Embryonic facial prominence (tissue), 1 donor: ENCODE data around the gene SCAMP3.
A peak's percentile ranks its signal among the peaks of the same experiment; 100 is the strongest.
"Not testable (repeated sequence)": the region's sequence is repeated elsewhere in the genome, so short reads cannot be mapped to it uniquely, and the experiment has no call there.

Experiments used
- DNase-seq: peaks from one replicate; pipeline ENCODE4 v3.0.0-alpha.2; 2016; ENCODE audit errors: extremely low spot score

SCAMP3 gene

GRCh38 chr1:155254714-155255242 lies 7.4 kb downstream of the SCAMP3 start:
- no peak for DNase-seq

- no peak for DNase-seq
These were observed 7.9 kb downstream of the SCAMP3 start for GRCh38 chr1:155254228-155254713.

- no peak for DNase-seq
These were observed 8.4 kb downstream of the SCAMP3 start for GRCh38 chr1:155253797-155254196.

GRCh38 chr1:155253208-155253607 lies 9.0 kb downstream of the SCAMP3 start:
- no peak for DNase-seq

GRCh38 chr1:155251566-155251965 lies 10.6 kb downstream of the SCAMP3 start:
- DNase-seq, result no peak

GRCh38 chr1:155250633-155251449 lies 11.3 kb downstream of the SCAMP3 start:
- peak; percentile 82 for DNase-seq

GRCh38 chr1:155250246-155250632 lies 11.9 kb downstream of the SCAMP3 start:
- no peak for DNase-seq

GRCh38 chr1:155247667-155248553 lies 14.2 kb downstream of the SCAMP3 start:
- no peak for DNase-seq

GRCh38 chr1:155246796-155247195 lies 15.4 kb downstream of the SCAMP3 start:
- not testable (repeated sequence) for DNase-seq

- no peak for DNase-seq
These were observed 17.0 kb downstream of the SCAMP3 start for GRCh38 chr1:155245163-155245524.

- DNase-seq, result peak; percentile 97
These were observed 17.6 kb downstream of the SCAMP3 start for GRCh38 chr1:155244368-155245162.

- no peak for DNase-seq
These were observed 19.3 kb downstream of the SCAMP3 start for GRCh38 chr1:155242805-155243358.

- DNase-seq, result no peak
These were observed 20.3 kb downstream of the SCAMP3 start for GRCh38 chr1:155241841-155242264.

GRCh38 chr1:155241069-155241679 lies 21.0 kb downstream of the SCAMP3 start:
- DNase-seq, result peak; percentile 64

- no peak for DNase-seq
These were observed 25.7 kb downstream of the SCAMP3 start for GRCh38 chr1:155236451-155236850.

GRCh38 chr1:155235375-155235774 lies 26.8 kb downstream of the SCAMP3 start:
- DNase-seq, result not testable (repeated sequence)

- DNase-seq, result not testable (repeated sequence)
These were observed 28.7 kb downstream of the SCAMP3 start for GRCh38 chr1:155233502-155233901.

GRCh38 chr1:155232001-155232978 lies 29.9 kb downstream of the SCAMP3 start:
- not testable (repeated sequence) for DNase-seq

- DNase-seq, result not testable (repeated sequence)
These were observed 30.9 kb downstream of the SCAMP3 start for GRCh38 chr1:155231302-155231701.

GRCh38 chr1:155228096-155228427 lies 34.1 kb downstream of the SCAMP3 start:
- no peak for DNase-seq
